ENCODE data around the gene KCNT2. TPM values are rescaled to one million over a fixed set of nuclear protein-coding genes. Genes with fewer than 3 reads are reported as not detected.

The KCNT2 gene
- total RNA-seq, 1 experiment from 2014 or later: not detected

GRCh38 chr1:196381544-196381943, 226.7 kb downstream of the KCNT2 start:
- ChIA-PET RAD21 (ENCODE audit: low non-redundant PET in 1 of 2, low total read pairs in 2 of 2, uncharacterized antibody in 2 of 2, unreplicated experiment in 2 of 2) (no interaction called here), CTCF (interaction anchor here (1.5 kb wide), 1 partner anchor 8 kb away, joined by 7 read pairs; no protein-coding TSS in a partner anchor), POLR2A (no interaction called here)
- no peaks in the 10 kb centered on the region for H3K4me1 ChIP-seq (ENCODE audit: control insufficient read depth in 1 of 2, insufficient read depth in 2 of 2, low read length in 2 of 2)
- no peaks in the 10 kb centered on the region for H3K9me3 ChIP-seq (ENCODE audit: control insufficient read depth in 1 of 2, insufficient read depth in 1 of 2, low read depth in 1 of 2, low read length in 2 of 2)
- no peak overlapping the region for H3K9ac ChIP-seq (ENCODE audit: low read length)
- no peak overlapping the region for H3K27ac ChIP-seq (ENCODE audit: low read depth, low read length)
- no peaks in the 10 kb centered on the region for H4K20me1 ChIP-seq (ENCODE audit: insufficient read depth)
- intact Hi-C loops (cut with micrococcal nuclease): no loop called here
- H3K4me2 ChIP-seq (ENCODE audit: low read length): no peak overlapping the region
- no peak overlapping the region for H2AFZ ChIP-seq (ENCODE audit: low read depth, low read length, poor library complexity, severe bottlenecking)
- ATAC-seq (no peak), DNase-seq (ENCODE audit: low read depth, low spot score) (no peak)
- H3K9me2 ChIP-seq (ENCODE audit: insufficient read depth): no peaks in the 10 kb centered on the region; the same call in 1 of the 2 replicates
- no peaks in the 10 kb centered on the region for H3K27me3 ChIP-seq (ENCODE audit: insufficient read depth, low read length)
- no peaks in the 10 kb centered on the region for H3K36me3 ChIP-seq (ENCODE audit: control insufficient read depth in 1 of 2, insufficient read depth in 2 of 2, low read length in 2 of 2)
- TF ChIP-seq SIN3A (IDR thresholded peaks at IDR 0.05; ENCODE audit: low read depth) (no peak), EGR1 (IDR thresholded peaks at IDR 0.05; ENCODE audit: low read depth) (no peak)
- no TSS peak for BruUV-seq (replicated peaks)
- H3K4me3 ChIP-seq (replicated peaks in 1 of 2; ENCODE audit: low read depth in 1 of 2, low read length in 2 of 2): no peak overlapping the region
- H3K79me2 ChIP-seq (ENCODE audit: insufficient read depth, low read length): no peaks in the 10 kb centered on the region

- BruUV-seq (replicated peaks): no TSS peak
- H3K4me1 ChIP-seq (ENCODE audit: control insufficient read depth in 1 of 2, insufficient read depth in 2 of 2, low read length in 2 of 2): no peaks in the 10 kb centered on the region
- no peaks in the 10 kb centered on the region for H3K9me3 ChIP-seq (ENCODE audit: control insufficient read depth in 1 of 2, insufficient read depth in 1 of 2, low read depth in 1 of 2, low read length in 2 of 2)
- H3K79me2 ChIP-seq (ENCODE audit: insufficient read depth, low read length): no peaks in the 10 kb centered on the region
- no peak overlapping the region for H3K4me2 ChIP-seq (ENCODE audit: low read length)
- H4K20me1 ChIP-seq (ENCODE audit: insufficient read depth): no peaks in the 10 kb centered on the region
- H3K9me2 ChIP-seq (ENCODE audit: insufficient read depth): no peaks in the 10 kb centered on the region; the same call in 1 of the 2 replicates
- no peaks in the 10 kb centered on the region for H3K36me3 ChIP-seq (ENCODE audit: control insufficient read depth in 1 of 2, insufficient read depth in 2 of 2, low read length in 2 of 2)
- no peaks in the 10 kb centered on the region for H3K27me3 ChIP-seq (ENCODE audit: insufficient read depth, low read length)
- ChIA-PET POLR2A (no interaction called here), CTCF (no interaction called here), RAD21 (ENCODE audit: low non-redundant PET in 1 of 2, low total read pairs in 2 of 2, uncharacterized antibody in 2 of 2, unreplicated experiment in 2 of 2) (no interaction called here)
- intact Hi-C loops (cut with micrococcal nuclease): no loop called here
- TF ChIP-seq YY1 (IDR thresholded peaks at IDR 0.05; ENCODE audit: extremely low read depth, insufficient replicate concordance, low read depth, low read length) (no peak), MAX (IDR thresholded peaks at IDR 0.05) (no peak), SIN3A (IDR thresholded peaks at IDR 0.05; ENCODE audit: low read depth) (no peak), CEBPB (IDR thresholded peaks at IDR 0.05; ENCODE audit: low read depth) (no peak), RAD21 (IDR thresholded peaks at IDR 0.05; ENCODE audit: low read depth) (no peak), ATF3 (IDR thresholded peaks at IDR 0.05) (no peak), EGR1 (IDR thresholded peaks at IDR 0.05; ENCODE audit: low read depth) (no peak), JUND (IDR thresholded peaks at IDR 0.05) (no peak), ZNF274 (IDR thresholded peaks at IDR 0.05; ENCODE audit: low read depth, low read length) (no peak), FOSL1 (IDR thresholded peaks at IDR 0.05; ENCODE audit: low read depth) (no peak), EZH2phosphoT487 (IDR thresholded peaks at IDR 0.05; ENCODE audit: borderline replicate concordance) (no peak), ELF1 (IDR thresholded peaks at IDR 0.05; ENCODE audit: borderline replicate concordance, low read depth) (no peak), REST (IDR thresholded peaks at IDR 0.05; ENCODE audit: low read depth) (no peak)
- H3K9ac ChIP-seq (ENCODE audit: low read length): no peak overlapping the region
- ATAC-seq: no peak
- no peak overlapping the region for H3K4me3 ChIP-seq (replicated peaks in 1 of 2; ENCODE audit: low read depth in 1 of 2, low read length in 2 of 2)
- no peak overlapping the region for H3K27ac ChIP-seq (ENCODE audit: low read depth, low read length)
- no peak for DNase-seq (ENCODE audit: low read depth, low spot score)
- H2AFZ ChIP-seq (ENCODE audit: low read depth, low read length, poor library complexity, severe bottlenecking): no peak overlapping the region
Measured at GRCh38 chr1:196380316-196380715, 227.9 kb downstream of the KCNT2 start.

Data from HCT116 (cell line).